ENCODE measurements around the gene PDGFRA.

PDGFRA gene

DNA sequence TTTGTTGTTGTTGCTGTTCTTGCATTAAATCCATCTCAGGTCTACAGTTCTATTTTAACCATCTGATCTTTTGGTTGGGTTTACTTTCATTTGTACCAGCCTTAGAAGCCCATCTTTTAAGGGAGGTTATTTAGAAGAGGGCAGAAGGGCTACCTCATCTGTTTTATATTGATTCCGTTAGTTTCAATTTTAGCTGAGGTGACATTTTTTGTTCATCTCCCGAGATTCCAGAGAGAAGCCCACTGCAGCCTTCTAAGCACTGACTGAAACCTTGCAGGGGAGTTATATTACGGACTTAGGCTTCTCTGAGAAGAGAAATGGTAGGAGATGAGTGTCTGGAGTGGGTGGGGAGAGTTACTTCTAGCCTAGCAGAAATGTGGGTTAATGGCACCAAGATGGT lies 101.8 kb downstream of the PDGFRA start:
- TF ChIP-seq, protein P1, sequence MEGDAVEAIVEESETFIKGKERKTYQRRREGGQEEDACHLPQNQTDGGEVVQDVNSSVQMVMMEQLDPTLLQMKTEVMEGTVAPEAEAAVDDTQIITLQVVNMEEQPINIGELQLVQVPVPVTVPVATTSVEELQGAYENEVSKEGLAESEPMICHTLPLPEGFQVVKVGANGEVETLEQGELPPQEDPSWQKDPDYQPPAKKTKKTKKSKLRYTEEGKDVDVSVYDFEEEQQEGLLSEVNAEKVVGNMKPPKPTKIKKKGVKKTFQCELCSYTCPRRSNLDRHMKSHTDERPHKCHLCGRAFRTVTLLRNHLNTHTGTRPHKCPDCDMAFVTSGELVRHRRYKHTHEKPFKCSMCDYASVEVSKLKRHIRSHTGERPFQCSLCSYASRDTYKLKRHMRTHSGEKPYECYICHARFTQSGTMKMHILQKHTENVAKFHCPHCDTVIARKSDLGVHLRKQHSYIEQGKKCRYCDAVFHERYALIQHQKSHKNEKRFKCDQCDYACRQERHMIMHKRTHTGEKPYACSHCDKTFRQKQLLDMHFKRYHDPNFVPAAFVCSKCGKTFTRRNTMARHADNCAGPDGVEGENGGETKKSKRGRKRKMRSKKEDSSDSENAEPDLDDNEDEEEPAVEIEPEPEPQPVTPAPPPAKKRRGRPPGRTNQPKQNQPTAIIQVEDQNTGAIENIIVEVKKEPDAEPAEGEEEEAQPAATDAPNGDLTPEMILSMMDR (IDR thresholded peaks at IDR 0.05), result no peak

DNA sequence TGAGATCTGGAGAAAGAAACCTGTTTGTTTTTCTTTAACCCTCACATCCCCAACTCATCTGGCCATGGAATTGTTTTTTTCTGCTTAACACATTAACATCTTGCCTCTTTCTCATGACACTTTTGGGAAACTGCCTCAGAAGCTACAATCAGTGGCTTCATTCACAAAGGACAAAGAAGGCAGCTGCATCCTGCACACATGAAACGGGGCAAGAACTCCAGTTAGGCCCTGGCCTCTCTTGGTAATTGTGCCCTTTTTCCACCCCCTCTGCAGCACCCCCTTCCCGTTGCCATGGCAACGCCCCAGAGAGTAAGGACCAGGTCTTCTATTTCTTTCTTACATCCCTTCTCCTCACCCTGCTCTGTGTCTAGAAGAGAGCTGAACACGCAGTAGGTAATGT lies 103.4 kb downstream of the PDGFRA start:
- TF ChIP-seq, protein P1 (IDR thresholded peaks at IDR 0.05), result no peak

DNA sequence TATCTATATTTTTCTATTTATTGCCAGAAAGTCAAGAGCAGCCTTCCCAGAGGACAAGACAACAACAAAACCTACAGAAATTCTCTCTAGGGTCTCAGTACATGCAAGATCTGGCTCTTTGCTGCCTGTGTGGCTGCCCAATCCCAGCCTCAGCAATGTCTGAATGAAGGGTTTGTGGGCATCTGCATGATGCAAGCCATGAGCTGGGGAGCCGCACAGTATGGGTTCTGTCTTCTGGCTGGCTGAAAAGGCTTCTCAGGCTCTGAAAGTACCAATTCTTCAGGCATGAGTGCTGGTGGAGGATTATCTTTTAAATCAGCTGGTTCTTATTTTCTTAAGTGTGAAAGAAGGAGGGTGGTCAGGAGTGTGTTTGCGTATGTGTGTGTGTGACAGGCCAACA lies 104.6 kb downstream of the PDGFRA start:
- TF ChIP-seq, protein P1 (IDR thresholded peaks at IDR 0.05), result no peak

DNA sequence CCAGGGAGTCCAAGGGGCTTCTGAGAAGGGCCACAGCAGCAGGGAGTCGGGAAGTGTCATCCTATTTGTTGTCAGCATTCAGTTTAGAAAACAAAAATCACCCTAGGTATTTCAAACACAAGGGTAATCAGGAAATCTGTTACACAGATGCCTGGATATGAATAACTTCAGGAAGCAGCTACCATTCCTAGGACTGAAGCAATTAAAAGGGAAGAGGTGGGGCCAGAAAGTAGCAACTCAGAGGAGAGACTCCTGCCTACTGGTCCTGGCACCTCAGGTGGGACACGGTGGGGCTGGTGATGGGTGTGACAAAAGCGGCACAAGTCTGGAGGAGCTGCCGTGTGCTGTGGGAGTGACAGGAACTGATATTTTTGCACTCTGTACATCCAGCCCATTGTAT lies 107.9 kb downstream of the PDGFRA start:
- TF ChIP-seq, protein P1 (IDR thresholded peaks at IDR 0.05), result no peak
